ENCODE measurements around the gene SUOX.
A peak's percentile ranks its signal among the peaks of the same experiment; 100 is the strongest.

GRCh38 chr12:56029666-56030293 is 32.7 kb downstream of the SUOX start:
- TF ChIP-seq CTCF (IDR thresholded peaks at IDR 0.05) (peak in 3 of 4 experiments; percentile 60 to 70 (median 68)), POLR2AphosphoS5 (IDR thresholded peaks at IDR 0.05) (peak; percentile 36)

Measured in prostate gland (tissue), 2 donors.